Hematopoietic multipotent progenitor cell treated with erythropoietin and hydrocortisone succinate and interleukin-3 and kit ligand, for 6 days (in vitro differentiated cells): ENCODE data around the gene VAMP4.
"Not testable (repeated sequence)": the region's sequence is repeated elsewhere in the genome, so short reads cannot be mapped to it uniquely, and the experiment has no call there.

ENCODE experiments used
- DNase-seq: peaks from one replicate; pipeline ENCODE4 v3.0.0-alpha.2; 2015

VAMP4 gene

GRCh38 chr1:171693541-171693940, 48.3 kb downstream of the VAMP4 start:
- DNase-seq: not testable (repeated sequence)

DNA sequence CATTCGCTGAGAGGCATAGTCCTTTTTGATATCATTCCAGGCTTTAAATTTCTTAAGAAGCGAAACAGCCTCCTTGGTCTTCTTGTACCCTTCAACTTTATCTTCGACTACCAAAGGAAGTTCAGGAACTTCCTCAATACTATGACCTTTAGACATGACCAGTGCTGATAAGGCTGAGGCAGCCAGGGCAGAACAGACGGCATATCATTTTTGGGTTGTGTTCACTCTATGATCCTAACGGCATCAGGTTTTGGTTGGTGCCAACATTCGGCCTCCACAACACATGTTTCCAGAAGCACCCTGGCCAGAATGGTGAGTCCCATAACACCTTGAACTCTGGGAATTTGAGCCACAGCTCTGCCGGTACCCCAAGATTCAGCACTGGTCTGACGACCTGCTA, 58.0 kb downstream of the VAMP4 start:
- DNase-seq: peak; percentile 91

DNA sequence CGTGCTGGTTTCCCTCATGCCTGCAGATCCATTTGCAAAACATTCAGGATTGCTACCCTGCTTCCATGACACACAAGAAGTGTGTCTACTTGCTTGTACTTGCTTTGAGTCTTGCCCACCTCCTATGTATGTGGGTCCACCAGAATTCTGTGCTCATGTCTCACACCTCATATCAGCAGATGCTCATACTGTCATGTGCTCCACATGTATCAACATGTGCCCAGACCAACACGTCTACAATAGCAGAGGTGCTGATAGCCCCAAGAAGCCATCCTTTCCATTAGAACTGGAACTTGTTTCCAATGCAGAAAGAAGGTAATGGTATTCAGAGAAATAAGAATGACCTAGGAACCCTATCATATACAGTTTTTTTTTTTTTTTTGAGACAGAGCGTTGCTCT, 61.5 kb downstream of the VAMP4 start:
- no peak for DNase-seq

DNA sequence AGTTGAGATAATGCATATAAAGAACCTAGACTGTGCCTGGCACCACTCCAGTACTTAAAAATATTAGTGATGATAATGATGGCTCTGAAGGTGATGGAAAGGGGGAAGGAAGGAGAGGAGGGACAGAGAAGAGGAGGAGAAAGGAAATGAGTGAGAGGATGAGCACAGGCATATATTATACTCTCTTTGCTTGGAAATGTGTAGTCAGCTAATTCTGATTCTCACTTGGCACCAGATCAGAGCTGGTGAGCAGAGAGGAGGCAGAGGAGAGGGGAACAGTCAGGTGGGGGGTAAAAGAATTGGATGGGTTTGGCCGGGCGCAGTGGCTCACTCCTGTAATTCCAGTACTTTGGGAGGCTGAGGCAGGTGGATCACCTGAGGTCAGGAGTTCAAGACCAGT, 65.0 kb downstream of the VAMP4 start:
- DNase-seq: no peak

- no peak for DNase-seq
Measured at GRCh38 chr1:171674431-171675405, 67.1 kb downstream of the VAMP4 start.

GRCh38 chr1:171670739-171671138, 71.1 kb downstream of the VAMP4 start:
- DNase-seq: no peak

DNA sequence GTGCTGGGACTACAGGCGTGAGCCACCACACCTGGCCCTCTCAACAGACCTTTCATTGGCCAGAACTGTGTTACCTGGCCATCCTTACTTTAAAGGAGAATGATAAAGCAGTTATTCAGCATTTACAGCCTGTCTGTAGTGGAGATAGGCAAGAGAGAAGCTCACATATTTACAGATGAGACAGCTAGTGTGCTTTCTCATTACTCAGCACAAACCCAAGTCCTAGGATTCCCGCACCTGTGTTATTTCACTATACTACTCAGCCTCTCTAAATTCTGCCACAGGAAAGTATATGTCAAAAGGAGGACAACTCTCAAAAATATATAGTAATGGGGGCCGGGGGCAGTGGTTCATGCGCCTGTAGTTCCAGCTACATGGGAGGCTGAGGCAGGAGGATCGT, 73.5 kb downstream of the VAMP4 start:
- no peak for DNase-seq

DNA sequence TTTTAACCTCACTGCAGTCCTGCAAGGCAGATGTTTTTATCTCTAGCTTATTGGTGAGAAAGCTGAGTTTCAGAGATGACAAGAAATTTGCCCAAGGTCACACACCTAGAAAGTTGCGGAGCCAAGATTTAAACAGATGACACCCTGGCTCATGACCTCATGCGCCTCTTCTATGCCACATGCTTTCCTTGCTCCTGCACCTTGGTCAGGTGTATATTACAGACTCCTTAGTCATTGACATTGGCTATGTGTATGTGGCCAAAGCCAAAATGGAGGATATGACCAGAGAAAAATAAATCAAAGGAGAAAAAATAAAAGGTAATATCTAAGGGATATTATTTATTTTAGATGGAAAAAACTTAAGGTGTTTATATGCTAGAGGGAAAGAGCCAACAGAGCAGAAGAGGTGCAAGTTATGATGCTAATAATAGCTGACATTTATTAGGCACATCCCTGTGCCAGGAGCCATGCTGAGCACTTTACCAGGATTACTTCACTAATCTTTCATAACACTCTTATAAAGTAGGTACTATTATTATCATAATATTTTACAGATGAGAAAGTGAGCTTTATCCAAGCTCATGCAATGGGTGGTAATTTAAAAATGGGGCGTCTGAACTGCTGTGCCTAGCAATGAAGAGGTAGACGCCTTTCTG, 75.6 kb downstream of the VAMP4 start:
- no peak for DNase-seq

GRCh38 chr1:171664976-171665375, 76.9 kb downstream of the VAMP4 start:
- DNase-seq: no peak

GRCh38 chr1:171663854-171664575, 77.8 kb downstream of the VAMP4 start:
- DNase-seq: no peak

GRCh38 chr1:171663036-171663853, 78.6 kb downstream of the VAMP4 start:
- no peak for DNase-seq

DNA sequence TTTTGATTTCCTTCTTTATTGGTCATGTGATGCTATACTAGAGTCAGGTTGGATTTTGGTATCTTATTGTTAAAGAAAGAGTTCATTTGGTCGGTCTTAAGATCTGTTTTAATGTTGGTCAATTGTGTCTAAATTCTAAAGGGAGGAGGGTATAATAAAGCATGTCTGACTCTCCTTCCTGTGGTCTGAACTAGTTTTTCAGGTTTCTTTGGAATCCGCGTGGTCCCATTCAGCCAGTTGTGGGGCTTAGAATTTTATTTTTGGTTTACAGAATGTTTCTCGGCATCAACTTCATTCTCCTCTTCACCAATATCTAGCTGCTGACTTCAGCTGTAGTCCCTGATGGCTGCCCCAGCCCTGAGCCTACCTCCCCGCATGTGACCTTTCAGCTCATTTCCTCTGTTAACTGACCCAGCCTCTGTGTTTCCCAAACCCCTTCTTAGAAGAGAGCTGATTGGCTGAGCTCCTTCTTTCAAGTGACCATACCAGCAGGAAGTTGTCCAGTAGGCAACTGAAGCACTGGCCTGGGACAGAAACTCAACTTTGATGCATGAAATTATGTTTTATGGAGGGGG, 80.7 kb downstream of the VAMP4 start:
- DNase-seq: no peak

GRCh38 chr1:171656206-171656605, 85.7 kb downstream of the VAMP4 start:
- DNase-seq: not testable (repeated sequence)

- no peak for DNase-seq
Measured at GRCh38 chr1:171655746-171656116, 86.1 kb downstream of the VAMP4 start.

DNA sequence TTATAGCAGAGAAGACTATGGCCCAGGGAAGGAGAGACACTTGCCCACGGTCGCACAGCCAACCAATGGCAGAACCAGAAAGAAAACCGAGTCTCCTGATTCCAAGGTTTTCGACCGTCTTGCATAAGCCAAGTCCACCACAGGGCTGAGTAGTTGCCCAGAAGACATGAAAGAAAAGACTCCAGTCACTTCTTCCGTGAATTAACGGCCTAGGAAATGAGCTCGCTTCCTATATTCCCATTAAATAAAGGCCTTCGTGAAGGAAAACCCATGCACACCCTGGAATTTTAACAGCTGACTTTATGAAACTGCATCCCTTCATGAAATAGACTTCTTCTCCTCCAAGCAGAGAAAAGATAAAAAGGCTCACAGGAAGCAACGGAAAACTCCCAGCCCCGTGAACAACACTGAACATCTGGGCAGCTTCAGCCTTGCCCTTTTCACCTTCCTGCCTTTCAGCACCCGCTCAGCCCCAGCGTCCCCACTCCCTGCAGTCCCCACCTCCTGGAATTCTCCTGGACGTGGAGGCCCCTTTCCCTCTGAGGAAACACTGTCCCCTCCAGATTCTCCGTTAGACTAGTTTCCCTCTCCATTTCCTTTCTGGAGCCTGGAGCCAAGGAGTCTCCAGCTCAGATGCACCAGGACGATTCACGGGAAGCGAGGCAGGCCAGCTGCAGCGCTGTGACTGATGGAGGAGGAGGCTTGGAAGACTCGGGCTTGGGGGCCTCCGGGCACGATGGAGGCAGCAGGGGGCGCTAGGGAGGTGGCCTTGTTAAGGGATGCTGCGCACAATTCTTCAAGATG, 86.7 kb downstream of the VAMP4 start:
- peak; percentile 87 for DNase-seq

GRCh38 chr1:171654201-171654941, 87.5 kb downstream of the VAMP4 start:
- no peak for DNase-seq

DNA sequence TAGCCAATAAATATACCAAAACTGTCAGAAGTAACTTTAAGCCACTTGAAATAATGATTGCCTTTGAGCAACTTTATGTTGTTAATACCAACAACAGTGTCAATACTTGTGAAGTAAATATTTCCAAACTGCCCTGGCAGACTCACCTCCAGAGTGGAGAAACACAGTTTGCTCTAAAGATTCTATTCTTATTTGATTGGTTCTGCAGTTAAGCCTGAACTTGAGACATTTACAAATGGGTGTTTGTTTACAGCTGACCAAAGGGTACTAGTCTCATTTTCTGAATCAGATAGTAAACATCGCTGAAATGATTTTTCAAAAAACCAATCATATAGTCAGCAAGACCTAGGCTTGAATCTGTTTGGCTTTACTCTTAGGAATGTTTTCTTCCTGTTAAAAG, 88.1 kb downstream of the VAMP4 start:
- DNase-seq: no peak

- DNase-seq: no peak
Measured at GRCh38 chr1:171652234-171652822, 89.5 kb downstream of the VAMP4 start, which contains the start of gene MYOC. Gene MYOC (minus strand): TSS chr1:171652688. CDS start chr1:171652611, 77 bp downstream.
